Activated CD8-positive, alpha-beta memory T cell treated with anti-CD3 and anti-CD28 coated beads, Interleukin-2, amount 10 ng/mL, durations not matched to agents 7 days and 5 days (primary cell): ENCODE measurements around the gene ABCB11. TPM values are rescaled to one million over a fixed set of nuclear protein-coding genes. Genes with fewer than 3 reads are reported as not detected.
"Not testable (repeated sequence)": the region's sequence is repeated elsewhere in the genome, so short reads cannot be mapped to it uniquely, and the experiment has no call there.

Experiments used
- ATAC-seq: fragments of 150-1000 bp; cut with Tn5 transposase; one replicate; pipeline ENCODE4 v1.10.0; 2021; ENCODE audit warnings: moderate library complexity
- CTCF ChIA-PET: fragments of 350-600 bp; sonication (Branson Sonifier 250); formaldehyde crosslinking; loops from one replicate; lab custom pipeline; 2021; ENCODE audit warnings: antibody characterized with exemption; lab: Charles Lee
- DNase-seq: peaks from one replicate; pipeline ENCODE4 v3.0.0-alpha.2; 2020
- H3K27ac Mint-ChIP-seq: one replicate; pipeline ENCODE4 v1.8.0; 2021; ENCODE audit warnings: mild to moderate bottlenecking, mixed read lengths
- H3K27me3 Mint-ChIP-seq: one replicate; pipeline ENCODE4 v1.8.0; 2021; ENCODE audit warnings: mixed read lengths
- H3K36me3 Mint-ChIP-seq: one replicate; pipeline ENCODE4 v1.8.0; 2021; ENCODE audit warnings: mild to moderate bottlenecking, mixed read lengths
- H3K4me1 Mint-ChIP-seq: one replicate; pipeline ENCODE4 v1.8.0; 2021; ENCODE audit warnings: mixed read lengths
- H3K4me3 Mint-ChIP-seq: one replicate; pipeline ENCODE4 v1.8.0; 2021; ENCODE audit warnings: mild to moderate bottlenecking, moderate library complexity, mixed read lengths
- H3K9me3 Mint-ChIP-seq: one replicate; pipeline ENCODE4 v1.8.0; 2022; ENCODE audit warnings: low read depth, mixed read lengths
- total RNA-seq, 2 experiments: library from RNA; stranded (reverse); gene quantifications; one replicate each; pipeline ENCODE4 v1.2.3, GENCODE V29; 2021

Gene ABCB11
- total RNA-seq, 2 experiments from 2014 or later: not detected

DNA sequence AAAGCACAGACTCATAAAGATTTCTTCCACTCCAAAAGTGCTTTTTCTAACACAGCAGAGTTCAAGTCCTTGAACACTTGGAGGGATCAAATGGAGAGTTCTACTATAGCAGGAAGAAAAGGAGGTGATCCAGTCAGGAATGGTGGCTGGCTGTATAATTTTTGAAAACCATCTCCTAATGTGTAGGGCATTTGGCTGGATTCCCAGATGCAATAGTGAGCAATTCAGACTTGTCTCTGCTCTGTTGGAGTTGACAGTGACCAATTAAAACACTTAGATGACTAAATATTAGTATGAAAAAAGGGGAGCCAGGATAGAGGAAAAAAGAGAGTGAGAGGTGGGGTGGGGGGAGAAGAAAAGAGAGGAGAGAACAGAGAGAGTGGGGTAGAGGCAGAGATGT is 135.4 kb downstream of the ABCB11 start:
- Mint-ChIP-seq H3K36me3 (no peaks in the 10 kb centered on the region), H3K9me3 (no peaks in the 10 kb centered on the region), H3K4me1 (peaks cover 1% of the 10 kb centered on the region), H3K4me3 (no peak overlapping the region), H3K27me3 (peaks cover 38% of the 10 kb centered on the region), H3K27ac (no peak overlapping the region)
- CTCF ChIA-PET: no interaction called here
- no peak for DNase-seq
- no peak for ATAC-seq

DNA sequence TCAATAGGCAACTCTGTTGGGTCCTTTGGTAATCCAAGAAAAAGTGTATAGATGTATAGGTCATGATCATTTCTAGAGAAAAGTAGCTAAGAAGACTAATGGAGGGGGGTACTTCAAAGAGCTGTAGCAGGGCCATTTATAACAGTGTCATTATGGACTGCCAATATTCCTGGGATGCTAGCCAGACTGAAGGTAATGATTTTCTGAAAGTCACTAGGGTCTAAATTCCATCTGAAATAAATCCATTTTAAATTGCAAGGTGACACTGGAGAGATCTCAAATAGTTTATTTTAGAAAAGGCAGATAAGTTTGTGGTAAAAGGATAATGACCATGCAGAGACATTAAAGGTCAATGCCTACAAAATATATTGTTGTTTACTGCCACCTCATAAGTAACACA is 136.4 kb downstream of the ABCB11 start:
- Mint-ChIP-seq H3K4me1 (peaks cover 8% of the 10 kb centered on the region), H3K9me3 (no peaks in the 10 kb centered on the region), H3K27ac (no peak overlapping the region), H3K36me3 (peaks cover 2% of the 10 kb centered on the region), H3K27me3 (peaks cover 30% of the 10 kb centered on the region), H3K4me3 (no peak overlapping the region)
- DNase-seq (no peak), ATAC-seq (no peak)
- CTCF ChIA-PET: no interaction called here

DNA sequence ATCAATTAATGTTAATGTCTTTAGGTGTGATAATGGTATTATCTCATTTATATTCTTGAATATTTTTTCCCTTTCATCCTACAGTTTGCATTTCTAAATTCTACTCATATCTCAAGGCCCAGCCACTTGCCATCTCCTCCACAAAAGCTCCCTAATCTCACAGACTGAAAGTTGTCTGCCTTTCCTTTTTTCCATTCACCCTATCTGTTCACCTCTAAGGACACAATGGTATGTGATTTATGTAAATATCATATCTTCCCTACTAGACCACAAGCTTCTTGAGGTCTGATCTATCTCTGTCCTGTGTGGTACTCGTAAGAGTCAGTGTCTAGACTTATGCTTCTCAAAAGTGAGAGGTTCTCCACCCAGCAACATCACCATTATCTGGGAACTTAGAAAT is 137.0 kb downstream of the ABCB11 start:
- H3K4me1 Mint-ChIP-seq: peaks cover 14% of the 10 kb centered on the region
- no peaks in the 10 kb centered on the region for H3K9me3 Mint-ChIP-seq
- no peak for ATAC-seq
- H3K27me3 Mint-ChIP-seq: peaks cover 25% of the 10 kb centered on the region
- no peak overlapping the region for H3K4me3 Mint-ChIP-seq
- peaks cover 4% of the 10 kb centered on the region for H3K36me3 Mint-ChIP-seq
- DNase-seq: no peak
- CTCF ChIA-PET: no interaction called here
- H3K27ac Mint-ChIP-seq: no peak overlapping the region

DNA sequence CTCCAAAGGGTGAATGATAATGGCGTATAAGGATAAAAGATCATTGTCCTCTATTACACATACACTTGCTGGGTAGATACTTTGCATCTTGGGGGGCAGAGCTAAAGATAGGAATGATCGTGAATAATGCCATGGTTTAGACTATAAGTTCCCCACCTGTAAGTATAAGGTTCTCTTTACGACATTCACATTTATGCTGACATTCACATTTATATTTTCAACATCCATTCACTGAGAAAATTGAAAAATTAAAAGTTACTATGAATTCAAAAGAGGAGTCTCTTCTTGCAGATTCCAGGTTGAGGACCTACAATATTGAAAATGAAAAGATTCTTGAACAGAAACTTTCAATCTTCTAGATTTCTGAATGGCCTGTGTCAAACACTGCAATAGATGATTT is 138.8 kb downstream of the ABCB11 start:
- Mint-ChIP-seq H3K27ac (no peak overlapping the region), H3K9me3 (no peaks in the 10 kb centered on the region), H3K4me3 (no peak overlapping the region), H3K4me1 (peaks cover 20% of the 10 kb centered on the region), H3K36me3 (peaks cover 12% of the 10 kb centered on the region), H3K27me3 (peaks cover 23% of the 10 kb centered on the region)
- DNase-seq (no peak), ATAC-seq (no peak)
- CTCF ChIA-PET: no interaction called here

- Mint-ChIP-seq H3K4me1 (peaks cover 26% of the 10 kb centered on the region), H3K9me3 (no peaks in the 10 kb centered on the region), H3K4me3 (peak within 1 kb of the TSS; percentile 92), H3K27ac (peak within 1 kb of the TSS; percentile 90), H3K36me3 (peaks cover 25% of the 10 kb centered on the region), H3K27me3 (peaks cover 22% of the 10 kb centered on the region)
- ATAC-seq: peak; percentile 100
- peak; percentile 96 for DNase-seq
- CTCF ChIA-PET: interaction anchor here (0.6 kb wide), 1 partner anchor 88 kb away, joined by 3 read pairs; no protein-coding TSS in a partner anchor
Measured at GRCh38 chr2:168890006-168890782, 140.9 kb downstream of the ABCB11 start, which contains the start of gene SPC25. Gene SPC25 (minus strand): TSS chr2:168890430. CDS start chr2:168889519, 911 bp downstream.

- peaks cover 30% of the 10 kb centered on the region for H3K4me1 Mint-ChIP-seq
- no peak for ATAC-seq
Measured at GRCh38 chr2:168889635-168890005, 141.5 kb downstream of the ABCB11 start.

GRCh38 chr2:168884975-168885374 is 146.1 kb downstream of the ABCB11 start:
- ATAC-seq (peak; percentile 44), DNase-seq (no peak)
- CTCF ChIA-PET: no interaction called here
- no peaks in the 10 kb centered on the region for H3K27me3 Mint-ChIP-seq
- peaks cover 32% of the 10 kb centered on the region for H3K4me1 Mint-ChIP-seq
- no peak overlapping the region for H3K4me3 Mint-ChIP-seq
- peaks cover 42% of the 10 kb centered on the region for H3K36me3 Mint-ChIP-seq
- H3K9me3 Mint-ChIP-seq: no peaks in the 10 kb centered on the region
- H3K27ac Mint-ChIP-seq: no peak overlapping the region

More at GRCh38 chr2:168889635-168890005, 141.5 kb downstream of the ABCB11 start:
- Mint-ChIP-seq H3K4me3 (peak overlapping the region; percentile 92), H3K36me3 (peaks cover 29% of the 10 kb centered on the region), H3K9me3 (no peaks in the 10 kb centered on the region), H3K27me3 (peaks cover 19% of the 10 kb centered on the region), H3K27ac (peak overlapping the region; percentile 90)
- CTCF ChIA-PET: interaction anchor here (0.6 kb wide), 1 partner anchor 89 kb away, joined by 3 read pairs; no protein-coding TSS in a partner anchor
- no peak for DNase-seq

DNA sequence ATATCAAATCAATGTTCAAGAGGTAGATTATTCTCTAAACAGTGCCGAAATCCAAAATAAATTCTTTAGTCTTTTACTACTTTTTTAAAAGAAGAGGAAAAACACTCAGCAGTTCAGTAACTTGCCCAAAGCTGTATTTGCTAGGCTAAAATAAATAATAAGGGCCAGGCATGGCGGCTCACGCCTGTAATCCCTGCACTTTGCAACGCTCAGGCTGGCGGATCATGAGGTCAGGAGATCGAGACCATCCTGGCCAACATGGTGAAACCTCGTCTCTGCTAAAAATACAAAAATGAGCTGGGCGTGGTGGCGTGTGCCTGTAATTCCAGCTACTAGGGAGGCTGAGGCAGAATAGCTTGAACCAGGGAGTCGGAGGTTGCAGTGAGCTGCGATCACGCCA is 149.0 kb downstream of the ABCB11 start:
- not testable (repeated sequence) for H3K4me3 Mint-ChIP-seq, DNase-seq, ATAC-seq, H3K27me3 Mint-ChIP-seq, H3K9me3 Mint-ChIP-seq, H3K27ac Mint-ChIP-seq
- CTCF ChIA-PET: interaction anchor here (0.7 kb wide), 1 partner anchor 1979 kb away, joined by 3 read pairs; no protein-coding TSS in a partner anchor
- H3K4me1 Mint-ChIP-seq: peaks cover 22% of the 10 kb centered on the region
- peaks cover 37% of the 10 kb centered on the region for H3K36me3 Mint-ChIP-seq

GRCh38 chr2:168874368-168875054 is 156.6 kb downstream of the ABCB11 start:
- Mint-ChIP-seq H3K9me3 (no peaks in the 10 kb centered on the region), H3K27ac (no peak overlapping the region), H3K27me3 (no peaks in the 10 kb centered on the region), H3K4me3 (no peak overlapping the region), H3K4me1 (peaks cover 2% of the 10 kb centered on the region), H3K36me3 (peaks cover 57% of the 10 kb centered on the region)
- CTCF ChIA-PET: no interaction called here
- DNase-seq: no peak
- ATAC-seq: no peak

DNA sequence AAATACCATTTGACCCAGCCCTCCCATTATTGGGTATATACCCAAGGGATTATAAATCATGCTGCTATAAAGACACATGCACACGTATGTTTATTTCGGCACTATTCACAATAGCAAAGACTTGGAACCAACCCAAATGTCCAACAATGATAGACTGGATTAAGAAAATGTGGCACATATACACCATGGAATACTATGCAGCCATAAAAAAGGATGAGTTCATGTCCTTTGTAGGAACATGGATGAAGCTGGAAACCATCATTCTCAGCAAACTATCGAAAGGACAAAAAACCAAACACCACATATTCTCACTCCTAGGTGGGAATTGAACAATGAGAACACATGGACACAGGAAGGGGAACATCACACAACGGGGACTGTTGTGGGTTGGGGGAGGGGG is 160.3 kb downstream of the ABCB11 start:
- CTCF ChIA-PET: not testable (repeated sequence)

More for the DNA sequence above, 160.3 kb downstream of the ABCB11 start:
- not testable (repeated sequence) for H3K4me1 Mint-ChIP-seq, H3K27ac Mint-ChIP-seq, H3K4me3 Mint-ChIP-seq, DNase-seq, ATAC-seq, H3K9me3 Mint-ChIP-seq, H3K27me3 Mint-ChIP-seq
- peaks cover 69% of the 10 kb centered on the region for H3K36me3 Mint-ChIP-seq

Other genes starting within 250 kb of the ABCB11 start
- gene NOSTRIN, start 228.7 kb downstream of the ABCB11 start, total RNA-seq: not detected
- 10 to 100 TPM; 40.1 to 42.1 TPM for gene SPC25, start 140.9 kb downstream of the ABCB11 start, total RNA-seq
- gene G6PC2, start 130.0 kb downstream of the ABCB11 start, total RNA-seq: not detected
- gene DHRS9, start 38.2 kb upstream of the ABCB11 start, total RNA-seq: not detected